Tibial artery (tissue), 4 donors: ENCODE data around the gene C2CD4D.
A peak's percentile ranks its signal among the peaks of the same experiment; 100 is the strongest.

ENCODE experiments used
- DNase-seq, 2 donors: peaks; one replicate each; pipeline ENCODE4 v3.0.0-alpha.2; 2019
- H3K27ac ChIP-seq, 2 donors: fragments of 200-600 bp; sonication (generic) in 1 of 2; 1 replicate in 1 of 2; 2 replicates in 1 of 2; pipeline ENCODE4 v1.5.1; 2018 to 2019; ENCODE audit warnings: mild to moderate bottlenecking in 1 of 2
- H3K27me3 ChIP-seq, 2 donors: fragments of 200-600 bp; sonication (generic) in 1 of 2; one replicate each; pipeline versions ENCODE4 v1.5.1 to v1.6.0; 2016 to 2019
- H3K36me3 ChIP-seq, 3 donors: fragments of 200-600 bp; sonication (generic) in 2 of 3; one replicate each; pipeline ENCODE4 v1.5.1; 2016 to 2019; ENCODE audit warnings: mild to moderate bottlenecking in 2 of 3
- H3K4me1 ChIP-seq, 4 donors: fragments of 200-600 bp; sonication (generic) in 2 of 4; 1 replicate in 3 of 4; 2 replicates in 1 of 4; pipeline ENCODE4 v1.5.1; 2016 to 2019
- H3K4me3 ChIP-seq, 2 donors: fragments of 200-600 bp; sonication (generic) in 1 of 2; 1 replicate in 1 of 2; 2 replicates in 1 of 2; pipeline ENCODE4 v1.5.1; 2018 to 2019; ENCODE audit warnings: mild to moderate bottlenecking in 2 of 2
- H3K9me3 ChIP-seq, 3 donors: fragments of 200-600 bp; sonication (generic) in 1 of 3; one replicate each; pipeline ENCODE4 v1.5.1; 2016 to 2019
- CTCF ChIP-seq, 2 experiments: fragments of 200-600 bp in 1 of 2; fragments of 450-650 bp in 1 of 2; IDR thresholded peaks; one replicate each; pipeline ENCODE4 v1.5.1; 2017 to 2019; ENCODE audit warnings: antibody characterized with exemption in 2 of 2, mild to moderate bottlenecking in 1 of 2, moderate library complexity in 1 of 2
- intact Hi-C: fragments of 100-400 bp; cut with DNase I; formaldehyde crosslinking; loops from one replicate; pipeline ENCODE4 v1.15.0; 2023; ENCODE audit warnings: low total_unique reads

C2CD4D gene

DNA sequence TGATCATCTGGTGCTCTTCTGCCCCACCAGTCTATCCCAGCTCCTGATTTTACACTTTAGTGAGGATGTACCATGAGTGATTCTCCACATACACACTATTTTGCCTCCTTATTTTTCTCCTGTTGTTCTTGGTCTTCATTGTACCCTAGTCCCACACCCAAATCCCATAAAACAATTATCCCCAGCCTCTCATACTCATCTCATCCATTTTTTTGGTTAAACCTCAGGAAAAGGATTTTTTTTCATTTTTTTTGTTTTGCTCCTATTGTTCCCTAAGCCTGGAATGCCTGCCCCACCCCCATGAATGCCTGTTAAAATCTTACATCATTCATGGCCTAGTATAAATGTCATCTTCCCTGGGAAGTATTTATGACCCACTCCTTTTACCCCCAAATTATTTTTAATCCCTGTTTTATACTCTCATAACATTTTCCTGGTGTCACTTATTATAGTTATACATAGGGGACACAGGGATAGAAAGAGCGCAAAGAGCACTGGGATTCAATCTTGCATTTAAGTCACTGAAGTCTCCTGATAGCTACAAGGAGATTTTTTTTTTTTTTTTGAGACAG, 29.5 kb downstream of the C2CD4D start:
- TF ChIP-seq CTCF (IDR thresholded peaks at IDR 0.05), result no peak
- Histone ChIP-seq H3K27me3 (peaks cover 0 to 16% of the 10 kb centered on the region in 2 donors), H3K4me1 (no peaks in the 10 kb centered on the region), H3K27ac (no peak overlapping the region), H3K9me3 (no peaks in the 10 kb centered on the region), H3K36me3 (peaks cover 0 to 29% (median 0%) of the 10 kb centered on the region in 3 donors), H3K4me3 (no peak overlapping the region)
- DNase-seq, result no peak
- intact Hi-C loops, result no loop called here

DNA sequence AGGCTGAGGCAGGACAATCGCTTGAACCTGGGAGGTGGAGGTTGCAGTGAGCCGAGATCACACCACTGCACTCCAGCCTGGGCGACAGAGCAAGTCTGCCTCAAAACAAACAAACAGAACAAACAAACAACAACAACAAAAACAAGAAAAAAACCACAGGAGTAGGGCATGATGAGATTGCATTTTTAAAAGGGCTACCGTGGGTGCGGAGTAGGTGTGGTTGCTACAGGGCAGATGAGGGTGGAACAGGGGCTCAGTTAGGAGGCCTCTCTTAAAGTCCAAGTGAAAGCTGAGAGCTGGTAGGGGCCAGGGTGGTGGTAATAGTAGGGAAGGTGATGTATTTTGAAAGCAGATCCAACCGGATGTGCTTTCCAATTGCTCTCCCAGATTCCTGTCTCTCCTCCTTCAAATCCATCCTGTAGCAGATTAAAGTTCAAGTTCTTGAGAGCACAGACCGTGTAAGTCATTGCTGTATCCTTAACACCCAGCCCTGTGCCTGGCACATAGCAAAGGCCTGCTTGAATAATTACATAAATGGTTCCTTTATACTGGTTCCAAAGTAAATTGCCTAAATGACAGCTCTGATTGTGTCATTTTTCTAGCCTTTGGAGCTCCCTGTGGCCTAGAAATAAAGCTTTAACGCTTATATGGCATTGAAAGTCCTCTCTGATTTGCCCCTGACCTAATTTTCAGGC, 30.2 kb downstream of the C2CD4D start:
- Histone ChIP-seq H3K27ac (no peak overlapping the region), H3K27me3 (peaks cover 0 to 18% of the 10 kb centered on the region in 2 donors), H3K4me3 (no peak overlapping the region), H3K4me1 (no peaks in the 10 kb centered on the region), H3K9me3 (no peaks in the 10 kb centered on the region), H3K36me3 (peaks cover 0 to 23% (median 0%) of the 10 kb centered on the region in 3 donors)
- intact Hi-C loops, result no loop called here
- peak in 1 of 2 donors; percentile 25 for DNase-seq
- no peak for TF ChIP-seq CTCF (IDR thresholded peaks at IDR 0.05)

- no peak for DNase-seq
- H3K9me3 ChIP-seq, result no peaks in the 10 kb centered on the region
- peaks cover 0 to 28% of the 10 kb centered on the region in 2 donors for H3K27me3 ChIP-seq
- peaks cover 0 to 11% (median 0%) of the 10 kb centered on the region in 3 donors for H3K36me3 ChIP-seq
- no peaks in the 10 kb centered on the region for H3K4me1 ChIP-seq
- intact Hi-C loops, result no loop called here
- H3K4me3 ChIP-seq, result no peak overlapping the region
- H3K27ac ChIP-seq, result no peak overlapping the region
- TF ChIP-seq CTCF (IDR thresholded peaks at IDR 0.05), result no peak
Observed at GRCh38 chr1:151807766-151808165, 31.9 kb downstream of the C2CD4D start.

GRCh38 chr1:151807131-151807530, 32.5 kb downstream of the C2CD4D start:
- no peak for TF ChIP-seq CTCF (IDR thresholded peaks at IDR 0.05)
- H3K27ac ChIP-seq, result no peak overlapping the region
- H3K36me3 ChIP-seq, result peaks cover 0 to 10% (median 0%) of the 10 kb centered on the region in 3 donors
- H3K27me3 ChIP-seq, result peaks cover 0 to 33% of the 10 kb centered on the region in 2 donors
- intact Hi-C loops, result no loop called here
- H3K4me3 ChIP-seq, result no peak overlapping the region
- peak in 1 of 2 donors; percentile 40 for DNase-seq
- H3K4me1 ChIP-seq, result no peaks in the 10 kb centered on the region
- no peaks in the 10 kb centered on the region for H3K9me3 ChIP-seq

DNA sequence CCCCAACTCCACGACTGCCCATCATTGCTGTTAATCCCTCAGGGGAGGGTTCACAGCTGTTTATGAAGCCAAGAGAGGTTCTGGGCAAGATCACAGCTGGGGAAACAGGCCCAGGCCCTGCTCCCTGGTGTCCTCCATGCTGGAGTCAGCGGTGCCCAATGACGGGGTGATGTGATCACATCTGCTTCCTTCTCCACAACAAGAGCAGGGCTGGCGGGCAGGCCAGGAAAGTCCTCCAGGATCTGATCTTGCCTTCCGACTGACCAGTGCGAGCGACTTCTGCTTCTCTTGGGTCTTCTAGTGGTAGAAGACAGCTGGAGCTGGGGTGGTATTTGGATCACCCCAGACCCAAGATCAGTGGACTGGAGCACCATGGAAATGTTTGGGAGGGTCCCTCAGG, 33.5 kb downstream of the C2CD4D start:
- Histone ChIP-seq H3K27me3 (peaks cover 0 to 41% of the 10 kb centered on the region in 2 donors), H3K36me3 (peaks cover 0 to 10% (median 0%) of the 10 kb centered on the region in 3 donors), H3K4me3 (no peak overlapping the region), H3K27ac (no peak overlapping the region), H3K9me3 (no peaks in the 10 kb centered on the region), H3K4me1 (no peaks in the 10 kb centered on the region)
- TF ChIP-seq CTCF (IDR thresholded peaks at IDR 0.05), result no peak
- intact Hi-C loops, result no loop called here
- DNase-seq, result peak in 1 of 2 donors; percentile 57
